Neural cell (in vitro differentiated cells): ENCODE results near the gene TXN. TPM values are rescaled to one million over a fixed set of nuclear protein-coding genes. Genes with fewer than 3 reads are reported as not detected.

Source experiments
- H2AFZ ChIP-seq: fragments of 200-600, 300-800 bp; sonication (generic), shearing (Covaris generic); 2 replicates; pipeline ENCODE4 v1.6.0; 2014; ENCODE audit warnings: low read depth, mild to moderate bottlenecking, antibody characterized with exemption, low read length, moderate library complexity
- H3F3A ChIP-seq: fragments of 200-600 bp; shearing (Covaris generic); 2 replicates; pipeline ENCODE4 v1.6.1; 2016; ENCODE audit warnings: mild to moderate bottlenecking, moderate library complexity, mixed read lengths, antibody characterized with exemption, low read length; ENCODE audit not compliant: insufficient read depth, poor library complexity, severe bottlenecking
- H3K27ac ChIP-seq: fragments of 200-600, 300-800 bp; sonication (generic), shearing (Covaris generic); 2 replicates; pipeline ENCODE4 v1.5.1; 2014; ENCODE audit warnings: mild to moderate bottlenecking, low read length, moderate library complexity
- H3K27me3 ChIP-seq: fragments of 300-800, 200-600 bp; sonication (generic), shearing (Covaris generic); 2 replicates; pipeline ENCODE4 v1.6.0; 2014; ENCODE audit warnings: mild to moderate bottlenecking, low read depth, low read length, moderate library complexity; ENCODE audit not compliant: insufficient read depth
- H3K36me3 ChIP-seq: fragments of 300-800, 200-600 bp; sonication (generic), shearing (Covaris generic); 2 replicates; pipeline ENCODE4 v1.5.1; 2014; ENCODE audit warnings: mild to moderate bottlenecking, antibody characterized with exemption, low read length, moderate library complexity; ENCODE audit not compliant: insufficient read depth
- H3K4me2 ChIP-seq: fragments of 300-800, 200-600 bp; sonication (generic), shearing (Covaris generic); 2 replicates; pipeline ENCODE4 v1.6.0; 2014; ENCODE audit warnings: mild to moderate bottlenecking, low read length
- H3K4me3 ChIP-seq: fragments of 300-800, 200-600 bp; sonication (generic), shearing (Covaris generic); 2 replicates; pipeline ENCODE4 v1.5.1; 2014; ENCODE audit warnings: mild to moderate bottlenecking, low read length, moderate library complexity
- H3K79me2 ChIP-seq: fragments of 200-600 bp; shearing (Covaris generic); replicated peaks from 2 replicates; pipeline ENCODE4 v1.6.0; 2014; ENCODE audit warnings: mild to moderate bottlenecking, low read length, moderate library complexity; ENCODE audit not compliant: insufficient read depth
- H3K9ac ChIP-seq: fragments of 300-800, 200-600 bp; sonication (generic), shearing (Covaris generic); 2 replicates; pipeline ENCODE4 v1.6.1; 2016; ENCODE audit warnings: mild to moderate bottlenecking, low read length, mixed read lengths
- H3K9me2 ChIP-seq: fragments of 200-600 bp; shearing (Covaris generic); 2 replicates; pipeline ENCODE4 v1.6.1; 2016; ENCODE audit warnings: mild to moderate bottlenecking, low read length, mixed read lengths; ENCODE audit not compliant: insufficient read depth
- H3K9me3 ChIP-seq: fragments of 200-600, 300-800 bp; sonication (generic), shearing (Covaris generic); 2 replicates; pipeline ENCODE4 v1.6.1; 2016; ENCODE audit warnings: mild to moderate bottlenecking, mixed run types, low read length, moderate library complexity, mixed read lengths
- H4K20me1 ChIP-seq: fragments of 200-600 bp; shearing (Covaris generic); 2 replicates; pipeline ENCODE4 v1.6.1; 2016; ENCODE audit warnings: mild to moderate bottlenecking, mixed run types; ENCODE audit not compliant: insufficient read depth
- EP300 ChIP-seq: fragments of 450-650 bp; conservative IDR thresholded peaks from 2 replicates; pipeline ENCODE4 v1.6.1; 2014; ENCODE audit warnings: antibody characterized with exemption, mild to moderate bottlenecking, moderate library complexity; ENCODE audit not compliant: poor library complexity, severe bottlenecking
- EZH2 ChIP-seq: fragments of 200-600, 300-800 bp; shearing (Covaris generic), sonication (generic); IDR thresholded peaks from 2 replicates; pipeline ENCODE4 v1.6.1; 2014; ENCODE audit warnings: antibody characterized with exemption, low read length, borderline replicate concordance, mild to moderate bottlenecking; ENCODE audit not compliant: insufficient read depth, poor library complexity, severe bottlenecking
- MXI1 ChIP-seq: fragments of 450-650 bp; conservative IDR thresholded peaks from 2 replicates; pipeline ENCODE4 v1.6.1; 2014; ENCODE audit warnings: antibody characterized with exemption, mild to moderate bottlenecking; ENCODE audit not compliant: poor library complexity, severe bottlenecking
- POLR2AphosphoS5 ChIP-seq: IDR thresholded peaks from 2 replicates; pipeline ENCODE4 v1.6.1; 2012
- RAD21 ChIP-seq: fragments of 450-650 bp; conservative IDR thresholded peaks from 2 replicates; pipeline ENCODE4 v1.6.1; 2014; ENCODE audit warnings: antibody characterized with exemption, mild to moderate bottlenecking, moderate library complexity
- SMC3 ChIP-seq: fragments of 450-650 bp; conservative IDR thresholded peaks from 2 replicates; pipeline ENCODE4 v1.6.1; 2014; ENCODE audit warnings: antibody characterized with exemption, mild to moderate bottlenecking, moderate library complexity; ENCODE audit not compliant: poor library complexity
- TAF1 ChIP-seq: IDR thresholded peaks from 2 replicates; pipeline ENCODE4 v1.6.1; 2012; ENCODE audit warnings: low read depth
- polyA minus RNA-seq: library from RNA; depleted of rRNA, polyadenylated mRNA; stranded (reverse); fragments of >200 nt; gene quantifications from 2 replicates; pipeline ENCODE4 v1.2.3, GENCODE V29; 2014
- polyA plus RNA-seq: library from polyadenylated mRNA; depleted of rRNA; stranded (reverse); fragments of >200 nt; gene quantifications from 2 replicates; pipeline ENCODE4 v1.2.3, GENCODE V29; 2014
- TF ChIP-seq, protein P1 (sequence below): fragments of 450-650 bp; IDR thresholded peaks from 2 replicates; pipeline ENCODE4 v1.5.1; 2014; ENCODE audit warnings: antibody characterized with exemption, mild to moderate bottlenecking, moderate library complexity; ENCODE audit not compliant: poor library complexity, severe bottlenecking
- TF ChIP-seq, protein P2 (sequence below): IDR thresholded peaks from 2 replicates; pipeline ENCODE4 v1.6.1; 2012; ENCODE audit warnings: borderline replicate concordance

Gene TXN
- polyA plus RNA-seq: 279 and 304 TPM in 2 replicates
- 64.0 and 68.3 TPM in 2 replicates for polyA minus RNA-seq

DNA sequence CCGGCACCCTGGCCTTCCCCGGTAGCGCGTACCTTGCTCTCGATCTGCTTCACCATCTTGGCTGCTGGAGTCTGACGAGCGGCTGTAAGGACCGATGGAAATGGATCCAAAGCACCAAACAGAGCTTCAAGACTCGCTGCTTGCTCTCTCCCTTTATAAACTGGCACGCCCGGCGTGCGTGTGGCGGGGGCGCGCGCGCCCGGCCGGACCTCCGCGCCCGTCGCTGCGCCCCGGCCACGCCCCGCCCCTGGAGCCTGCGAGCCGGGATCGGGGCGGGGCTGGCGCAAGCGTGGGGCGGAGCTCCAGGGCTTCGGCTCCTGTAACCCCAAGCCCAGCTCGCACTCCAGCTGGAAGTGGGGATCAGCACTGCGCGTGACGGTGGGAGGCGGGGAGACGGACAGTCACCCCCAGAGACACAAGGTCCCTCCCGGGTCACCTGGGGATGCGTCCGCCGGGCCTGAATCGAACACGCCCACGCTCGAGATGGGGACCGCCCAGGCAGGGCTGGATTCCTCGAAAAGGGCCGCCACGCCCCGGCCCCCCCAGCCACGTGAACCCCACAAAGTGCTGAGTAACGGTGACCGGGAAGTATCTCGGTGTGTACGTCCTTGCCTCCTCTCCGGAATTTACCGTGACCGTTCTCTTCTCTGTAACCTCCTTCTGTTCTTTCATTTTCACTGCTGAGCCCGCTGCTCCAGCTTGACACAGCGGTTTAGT lies at the start of gene TXN:
Gene TXN (minus strand): TSS at position 128 of the 717 bp plus-strand sequence. CDS start 72 bp downstream, at position 56.
- H3K27ac ChIP-seq: peak within 1 kb of the TSS; percentile 66
- TF ChIP-seq MXI1 (peak; percentile 54), POLR2AphosphoS5 (peak; percentile 74), TAF1 (peak; percentile 49)
- TF ChIP-seq, protein P1, sequence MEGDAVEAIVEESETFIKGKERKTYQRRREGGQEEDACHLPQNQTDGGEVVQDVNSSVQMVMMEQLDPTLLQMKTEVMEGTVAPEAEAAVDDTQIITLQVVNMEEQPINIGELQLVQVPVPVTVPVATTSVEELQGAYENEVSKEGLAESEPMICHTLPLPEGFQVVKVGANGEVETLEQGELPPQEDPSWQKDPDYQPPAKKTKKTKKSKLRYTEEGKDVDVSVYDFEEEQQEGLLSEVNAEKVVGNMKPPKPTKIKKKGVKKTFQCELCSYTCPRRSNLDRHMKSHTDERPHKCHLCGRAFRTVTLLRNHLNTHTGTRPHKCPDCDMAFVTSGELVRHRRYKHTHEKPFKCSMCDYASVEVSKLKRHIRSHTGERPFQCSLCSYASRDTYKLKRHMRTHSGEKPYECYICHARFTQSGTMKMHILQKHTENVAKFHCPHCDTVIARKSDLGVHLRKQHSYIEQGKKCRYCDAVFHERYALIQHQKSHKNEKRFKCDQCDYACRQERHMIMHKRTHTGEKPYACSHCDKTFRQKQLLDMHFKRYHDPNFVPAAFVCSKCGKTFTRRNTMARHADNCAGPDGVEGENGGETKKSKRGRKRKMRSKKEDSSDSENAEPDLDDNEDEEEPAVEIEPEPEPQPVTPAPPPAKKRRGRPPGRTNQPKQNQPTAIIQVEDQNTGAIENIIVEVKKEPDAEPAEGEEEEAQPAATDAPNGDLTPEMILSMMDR: no peak
- TF ChIP-seq, protein P2, sequence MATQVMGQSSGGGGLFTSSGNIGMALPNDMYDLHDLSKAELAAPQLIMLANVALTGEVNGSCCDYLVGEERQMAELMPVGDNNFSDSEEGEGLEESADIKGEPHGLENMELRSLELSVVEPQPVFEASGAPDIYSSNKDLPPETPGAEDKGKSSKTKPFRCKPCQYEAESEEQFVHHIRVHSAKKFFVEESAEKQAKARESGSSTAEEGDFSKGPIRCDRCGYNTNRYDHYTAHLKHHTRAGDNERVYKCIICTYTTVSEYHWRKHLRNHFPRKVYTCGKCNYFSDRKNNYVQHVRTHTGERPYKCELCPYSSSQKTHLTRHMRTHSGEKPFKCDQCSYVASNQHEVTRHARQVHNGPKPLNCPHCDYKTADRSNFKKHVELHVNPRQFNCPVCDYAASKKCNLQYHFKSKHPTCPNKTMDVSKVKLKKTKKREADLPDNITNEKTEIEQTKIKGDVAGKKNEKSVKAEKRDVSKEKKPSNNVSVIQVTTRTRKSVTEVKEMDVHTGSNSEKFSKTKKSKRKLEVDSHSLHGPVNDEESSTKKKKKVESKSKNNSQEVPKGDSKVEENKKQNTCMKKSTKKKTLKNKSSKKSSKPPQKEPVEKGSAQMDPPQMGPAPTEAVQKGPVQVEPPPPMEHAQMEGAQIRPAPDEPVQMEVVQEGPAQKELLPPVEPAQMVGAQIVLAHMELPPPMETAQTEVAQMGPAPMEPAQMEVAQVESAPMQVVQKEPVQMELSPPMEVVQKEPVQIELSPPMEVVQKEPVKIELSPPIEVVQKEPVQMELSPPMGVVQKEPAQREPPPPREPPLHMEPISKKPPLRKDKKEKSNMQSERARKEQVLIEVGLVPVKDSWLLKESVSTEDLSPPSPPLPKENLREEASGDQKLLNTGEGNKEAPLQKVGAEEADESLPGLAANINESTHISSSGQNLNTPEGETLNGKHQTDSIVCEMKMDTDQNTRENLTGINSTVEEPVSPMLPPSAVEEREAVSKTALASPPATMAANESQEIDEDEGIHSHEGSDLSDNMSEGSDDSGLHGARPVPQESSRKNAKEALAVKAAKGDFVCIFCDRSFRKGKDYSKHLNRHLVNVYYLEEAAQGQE: peak; percentile 25
- peaks cover 2% of the 10 kb centered on the region for H3K27me3 ChIP-seq
- no peaks in the 10 kb centered on the region for H4K20me1 ChIP-seq
- peak within 1 kb of the TSS; percentile 83 for H3K9ac ChIP-seq
- H2AFZ ChIP-seq: peak within 1 kb of the TSS; percentile 47
- peak within 1 kb of the TSS; percentile 96 for H3K4me3 ChIP-seq
- H3K79me2 ChIP-seq: peaks cover 32% of the 10 kb centered on the region
- H3F3A ChIP-seq: no peaks in the 10 kb centered on the region
- H3K4me2 ChIP-seq: peak within 1 kb of the TSS; percentile 89
- no peaks in the 10 kb centered on the region for H3K9me2 ChIP-seq
- H3K9me3 ChIP-seq: no peaks in the 10 kb centered on the region
- H3K36me3 ChIP-seq: no peaks in the 10 kb centered on the region

DNA sequence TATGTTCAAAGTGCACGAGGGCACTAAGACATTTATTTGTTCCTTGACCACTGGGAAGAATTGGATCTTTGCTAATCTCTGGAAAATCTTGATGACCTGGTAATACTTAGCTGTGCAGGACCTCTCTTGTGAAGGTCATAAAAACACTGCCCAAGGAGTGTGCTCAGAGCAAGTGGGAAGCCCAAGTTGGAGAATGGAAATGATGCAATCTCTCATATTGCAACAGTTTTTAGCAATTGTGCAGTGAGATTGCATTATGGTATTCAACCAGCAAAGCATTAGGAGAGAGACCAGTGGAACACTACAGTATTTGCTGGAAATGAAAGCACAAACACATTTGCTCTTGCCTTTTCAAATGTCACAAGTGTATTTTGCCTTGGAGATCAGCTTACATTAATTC lies 46.8 kb upstream of the TXN start:
- H3K27ac ChIP-seq: no peak overlapping the region

More for the DNA sequence above, 46.8 kb upstream of the TXN start:
- Histone ChIP-seq H3K9me2 (no peaks in the 10 kb centered on the region), H3K9ac (no peak overlapping the region), H3K27me3 (no peaks in the 10 kb centered on the region), H3K9me3 (no peaks in the 10 kb centered on the region), H2AFZ (no peak overlapping the region), H3K4me3 (no peak overlapping the region), H3K79me2 (no peaks in the 10 kb centered on the region), H3F3A (no peaks in the 10 kb centered on the region), H3K4me2 (no peak overlapping the region), H4K20me1 (no peaks in the 10 kb centered on the region), H3K36me3 (no peaks in the 10 kb centered on the region)
- TF ChIP-seq EP300: no peak
- TF ChIP-seq POLR2AphosphoS5: no peak
- no peak for TF ChIP-seq SMC3
- TF ChIP-seq RAD21: no peak
- TF ChIP-seq, protein P1: no peak
- TF ChIP-seq TAF1: no peak
- TF ChIP-seq, protein P2: no peak
- TF ChIP-seq EZH2: no peak
- TF ChIP-seq MXI1: no peak
